ENCODE measurements around the gene EDDM13. TPM values are rescaled to one million over a fixed set of nuclear protein-coding genes. Genes with fewer than 3 reads are reported as not detected.
"Not testable (repeated sequence)": the region's sequence is repeated elsewhere in the genome, so short reads cannot be mapped to it uniquely, and the experiment has no call there.

The EDDM13 gene
- total and polyA plus RNA-seq, 7 experiments from 2014 or later, result 1.3 to 3.0 TPM; not detected in 5

DNA sequence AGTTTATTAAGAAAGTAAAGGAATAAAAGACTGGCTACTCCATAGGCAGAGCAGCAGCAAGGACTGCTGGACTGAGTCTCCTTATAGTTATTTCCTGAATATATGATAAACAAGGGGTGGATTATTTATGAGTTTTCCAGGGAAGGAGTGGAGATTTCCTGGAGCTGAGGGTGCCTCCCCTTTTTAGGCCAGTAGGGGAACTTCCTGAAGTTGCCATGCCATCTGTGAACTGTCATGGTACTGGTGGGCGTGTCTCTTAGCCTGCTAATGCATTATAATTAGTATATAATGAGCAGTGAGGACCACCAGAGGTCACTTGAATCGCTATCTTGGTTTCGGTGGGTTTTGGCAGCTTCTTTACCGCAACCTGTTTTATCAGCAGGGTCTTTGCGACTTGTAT is 28.6 kb downstream of the EDDM13 start:
- Mint-ChIP-seq H3K36me3 (peaks cover 12 to 55% (median 39%) of the 10 kb centered on the region in 5 donors), H3K9me3 (peaks cover 0 to 3% (median 0%) of the 10 kb centered on the region in 11 donors), H3K4me1 (peaks cover 10 to 35% (median 27%) of the 10 kb centered on the region in 7 donors), H3K4me3 (peak overlapping the region in 2 of 10 donors; percentile 21 to 57), H3K27ac (peak overlapping the region in 7 of 9 donors; percentile 17 to 79 (median 39)), H3K27me3 (no peaks in the 10 kb centered on the region)
- ATAC-seq (no peak), DNase-seq (no peak)
- Histone ChIP-seq H3K36me3 (ENCODE audit: control insufficient read depth in 2 of 3, insufficient read depth in 3 of 3, low read length in 3 of 3) (peaks cover 0 to 12% (median 0%) of the 10 kb centered on the region in 3 experiments), H3K4me1 (ENCODE audit: control insufficient read depth in 2 of 2, insufficient read depth in 2 of 2, low read length in 2 of 2) (peaks cover 11 to 16% of the 10 kb centered on the region in 2 donors), H3K27me3 (ENCODE audit: control insufficient read depth in 2 of 2, insufficient read depth in 2 of 2, low read length in 2 of 2) (no peaks in the 10 kb centered on the region), H3K27ac (ENCODE audit: low read depth, low read length) (no peak overlapping the region), H3K4me3 (ENCODE audit: low read length) (no peak overlapping the region), H3K9me3 (ENCODE audit: control insufficient read depth in 2 of 3, low read length in 3 of 3) (no peaks in the 10 kb centered on the region)
- intact Hi-C loops (cut with micrococcal nuclease), result no loop called here
- CTCF ChIA-PET, result no interaction called here
- POLR2A ChIA-PET, result no interaction called here

DNA sequence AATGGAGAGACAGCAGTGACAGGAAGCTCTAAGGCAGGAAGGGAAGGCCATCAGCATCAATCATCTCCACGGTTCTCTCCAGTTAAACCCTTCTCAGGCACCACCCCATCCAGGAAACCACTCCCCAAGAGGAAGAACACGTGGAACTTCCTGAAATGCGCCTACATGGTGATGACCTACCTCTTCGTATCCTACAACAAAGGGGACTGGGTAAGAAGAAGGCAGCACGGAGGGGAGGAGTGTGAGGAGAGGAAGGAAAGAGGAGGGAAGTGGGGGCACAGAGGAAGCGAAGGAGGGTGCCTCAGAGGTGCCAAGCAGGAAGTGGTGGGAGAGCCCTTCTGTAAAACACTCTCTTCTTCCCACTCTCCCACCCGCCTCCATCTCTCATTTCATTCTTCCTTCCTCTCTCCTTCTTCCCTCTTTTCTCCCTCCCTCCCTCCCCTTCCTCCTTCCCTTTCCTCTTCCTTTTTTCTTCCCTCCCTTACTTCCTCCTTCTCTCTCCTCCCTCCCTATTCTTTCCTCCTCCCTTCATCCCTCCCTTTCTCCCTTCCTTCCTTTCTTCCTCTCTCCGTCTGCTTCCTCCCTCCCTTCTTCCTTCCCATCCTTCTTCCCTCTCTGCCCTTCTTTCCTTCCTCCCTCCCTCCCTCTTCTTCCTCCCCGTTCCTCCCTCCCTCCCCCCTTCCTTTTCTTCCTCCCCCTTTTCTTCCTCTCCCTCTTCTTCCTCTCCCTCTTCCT is 29.5 kb downstream of the EDDM13 start:
- Histone ChIP-seq H3K27me3 (ENCODE audit: control insufficient read depth in 2 of 2, insufficient read depth in 2 of 2, low read length in 2 of 2) (no peaks in the 10 kb centered on the region), H3K9me3 (ENCODE audit: control insufficient read depth in 2 of 3, low read length in 3 of 3) (no peaks in the 10 kb centered on the region), H3K36me3 (ENCODE audit: control insufficient read depth in 2 of 3, insufficient read depth in 3 of 3, low read length in 3 of 3) (peaks cover 0 to 11% (median 0%) of the 10 kb centered on the region in 3 experiments), H3K4me1 (ENCODE audit: control insufficient read depth in 2 of 2, insufficient read depth in 2 of 2, low read length in 2 of 2) (peaks cover 11 to 16% of the 10 kb centered on the region in 2 donors), H3K4me3 (ENCODE audit: low read length) (no peak overlapping the region), H3K27ac (ENCODE audit: low read depth, low read length) (no peak overlapping the region)
- peaks cover 0 to 3% (median 0%) of the 10 kb centered on the region in 11 donors for H3K9me3 Mint-ChIP-seq
- peak overlapping the region in 8 of 9 donors; percentile 24 to 79 (median 50) for H3K27ac Mint-ChIP-seq
- peaks cover 10 to 35% (median 27%) of the 10 kb centered on the region in 7 donors for H3K4me1 Mint-ChIP-seq
- CTCF ChIA-PET, result no interaction called here
- POLR2A ChIA-PET, result no interaction called here
- H3K36me3 Mint-ChIP-seq, result peaks cover 7 to 48% (median 30%) of the 10 kb centered on the region in 5 donors
- ATAC-seq (peak; percentile 24), DNase-seq (no peak)
- no peaks in the 10 kb centered on the region for H3K27me3 Mint-ChIP-seq
- intact Hi-C loops (cut with micrococcal nuclease), result no loop called here
- H3K4me3 Mint-ChIP-seq, result peak overlapping the region; percentile 2 to 57 (median 32)

DNA sequence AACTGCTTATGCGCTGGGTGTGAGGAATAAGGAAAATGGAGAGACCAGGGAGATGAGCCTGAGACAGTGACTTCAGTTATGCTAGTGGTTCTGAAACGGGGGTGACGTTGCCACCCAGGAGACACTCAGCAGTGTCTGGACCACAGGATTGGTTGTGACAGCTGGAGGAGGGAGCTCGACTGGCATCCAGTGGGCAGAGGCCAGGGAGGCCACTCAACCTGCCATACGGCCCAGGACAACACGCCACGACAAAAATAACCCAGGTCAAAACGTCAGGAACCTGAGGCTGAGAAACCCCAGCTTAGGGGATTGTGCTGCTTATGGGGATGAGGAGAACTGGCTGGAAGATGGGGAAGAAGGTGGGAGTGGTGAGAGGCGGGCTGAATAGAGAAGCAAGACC is 31.7 kb downstream of the EDDM13 start:
- peaks cover 11 to 16% of the 10 kb centered on the region in 2 donors for H3K4me1 ChIP-seq (ENCODE audit: control insufficient read depth in 2 of 2, insufficient read depth in 2 of 2, low read length in 2 of 2)
- no peak overlapping the region for H3K27ac ChIP-seq (ENCODE audit: low read depth, low read length)
- peak overlapping the region in 4 of 9 donors; percentile 34 to 46 (median 44) for H3K27ac Mint-ChIP-seq
- POLR2A ChIA-PET, result no interaction called here
- H3K4me1 Mint-ChIP-seq, result peaks cover 10 to 35% (median 29%) of the 10 kb centered on the region in 7 donors
- H3K36me3 Mint-ChIP-seq, result peaks cover 14 to 43% (median 29%) of the 10 kb centered on the region in 5 donors
- CTCF ChIA-PET, result no interaction called here
- H3K9me3 Mint-ChIP-seq, result peaks cover 0 to 3% (median 0%) of the 10 kb centered on the region in 11 donors
- peak overlapping the region in 1 of 10 donors; percentile 11 for H3K4me3 Mint-ChIP-seq
- ATAC-seq (no peak), DNase-seq (no peak)
- H3K27me3 Mint-ChIP-seq, result no peaks in the 10 kb centered on the region
- no peak overlapping the region for H3K4me3 ChIP-seq (ENCODE audit: low read length)
- intact Hi-C loops (cut with micrococcal nuclease), result no loop called here
- no peaks in the 10 kb centered on the region for H3K27me3 ChIP-seq (ENCODE audit: control insufficient read depth in 2 of 2, insufficient read depth in 2 of 2, low read length in 2 of 2)
- H3K36me3 ChIP-seq (ENCODE audit: control insufficient read depth in 2 of 3, insufficient read depth in 3 of 3, low read length in 3 of 3), result peaks cover 0 to 11% (median 0%) of the 10 kb centered on the region in 3 experiments
- no peaks in the 10 kb centered on the region for H3K9me3 ChIP-seq (ENCODE audit: control insufficient read depth in 2 of 3, low read length in 3 of 3)

DNA sequence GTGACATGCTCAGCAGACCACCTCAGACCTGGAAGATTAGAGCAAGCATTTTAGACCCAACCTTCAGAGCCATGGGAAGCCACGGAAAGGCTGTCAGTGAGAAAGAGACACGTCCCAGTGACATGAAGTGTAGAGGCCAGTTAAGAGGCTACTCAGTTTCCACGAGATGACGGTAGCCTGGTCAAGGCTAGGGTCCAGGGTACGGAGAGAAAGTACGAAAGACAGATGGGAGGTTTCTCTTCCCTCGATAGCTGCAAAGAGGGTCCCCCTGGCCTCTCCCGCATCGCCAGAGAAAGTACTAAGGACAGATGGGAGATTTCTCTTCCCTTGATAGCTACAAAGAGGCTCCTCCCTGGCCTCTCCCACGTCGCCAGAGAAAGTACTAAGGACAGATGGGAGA is 33.5 kb downstream of the EDDM13 start:
- peaks cover 14 to 40% (median 37%) of the 10 kb centered on the region in 5 donors for H3K36me3 Mint-ChIP-seq
- intact Hi-C loops (cut with micrococcal nuclease), result no loop called here
- ATAC-seq (no peak), DNase-seq (no peak)
- Histone ChIP-seq H3K27me3 (ENCODE audit: control insufficient read depth in 2 of 2, insufficient read depth in 2 of 2, low read length in 2 of 2) (no peaks in the 10 kb centered on the region), H3K4me3 (ENCODE audit: low read length) (no peak overlapping the region), H3K4me1 (ENCODE audit: control insufficient read depth in 2 of 2, insufficient read depth in 2 of 2, low read length in 2 of 2) (peaks cover 11 to 16% of the 10 kb centered on the region in 2 donors), H3K36me3 (ENCODE audit: control insufficient read depth in 2 of 3, insufficient read depth in 3 of 3, low read length in 3 of 3) (peaks cover 0 to 11% (median 0%) of the 10 kb centered on the region in 3 experiments), H3K9me3 (ENCODE audit: control insufficient read depth in 2 of 3, low read length in 3 of 3) (no peaks in the 10 kb centered on the region), H3K27ac (ENCODE audit: low read depth, low read length) (no peak overlapping the region)
- H3K27me3 Mint-ChIP-seq, result no peaks in the 10 kb centered on the region
- ChIA-PET CTCF (no interaction called here), POLR2A (no interaction called here)
- peaks cover 12 to 30% (median 22%) of the 10 kb centered on the region in 7 donors for H3K4me1 Mint-ChIP-seq
- no peak overlapping the region for H3K27ac Mint-ChIP-seq
- peaks cover 0 to 3% (median 0%) of the 10 kb centered on the region in 11 donors for H3K9me3 Mint-ChIP-seq
- H3K4me3 Mint-ChIP-seq, result no peak overlapping the region

DNA sequence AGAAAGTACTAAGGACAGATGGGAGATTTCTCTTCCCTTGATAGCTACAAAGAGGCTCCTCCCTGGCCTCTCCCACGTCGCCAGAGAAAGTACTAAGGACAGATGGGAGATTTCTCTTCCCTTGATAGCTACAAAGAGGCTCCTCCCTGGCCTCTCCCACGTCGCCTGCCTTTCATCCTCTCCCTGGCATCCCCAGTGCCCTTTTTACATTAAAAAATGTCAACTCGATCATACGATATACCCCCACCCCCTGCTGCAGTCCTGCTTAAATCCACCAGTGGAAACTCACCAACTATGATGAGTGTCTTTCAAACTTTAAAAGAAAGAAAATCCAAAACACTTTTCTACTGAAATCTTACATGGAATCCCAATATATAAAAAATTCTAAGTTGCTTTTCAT is 34.5 kb downstream of the EDDM13 start:
- ATAC-seq; H3K9me3 ChIP-seq (ENCODE audit: control insufficient read depth in 2 of 3, low read length in 3 of 3); H3K27me3 Mint-ChIP-seq; CTCF ChIA-PET; DNase-seq; H3K4me1 ChIP-seq (ENCODE audit: control insufficient read depth in 2 of 2, insufficient read depth in 2 of 2, low read length in 2 of 2); H3K27ac ChIP-seq (ENCODE audit: low read depth, low read length); H3K4me3 ChIP-seq (ENCODE audit: low read length); H3K4me3 Mint-ChIP-seq; H3K27me3 ChIP-seq (ENCODE audit: control insufficient read depth in 2 of 2, insufficient read depth in 2 of 2, low read length in 2 of 2); intact Hi-C loops (cut with micrococcal nuclease); H3K27ac Mint-ChIP-seq; POLR2A ChIA-PET; H3K9me3 Mint-ChIP-seq: not testable (repeated sequence)
- H3K36me3 ChIP-seq (ENCODE audit: control insufficient read depth in 2 of 3, insufficient read depth in 3 of 3, low read length in 3 of 3), result peaks cover 0 to 11% (median 0%) of the 10 kb centered on the region in 3 experiments
- peaks cover 17 to 50% (median 40%) of the 10 kb centered on the region in 5 donors for H3K36me3 Mint-ChIP-seq
- peaks cover 7 to 24% (median 16%) of the 10 kb centered on the region in 7 donors for H3K4me1 Mint-ChIP-seq

DNA sequence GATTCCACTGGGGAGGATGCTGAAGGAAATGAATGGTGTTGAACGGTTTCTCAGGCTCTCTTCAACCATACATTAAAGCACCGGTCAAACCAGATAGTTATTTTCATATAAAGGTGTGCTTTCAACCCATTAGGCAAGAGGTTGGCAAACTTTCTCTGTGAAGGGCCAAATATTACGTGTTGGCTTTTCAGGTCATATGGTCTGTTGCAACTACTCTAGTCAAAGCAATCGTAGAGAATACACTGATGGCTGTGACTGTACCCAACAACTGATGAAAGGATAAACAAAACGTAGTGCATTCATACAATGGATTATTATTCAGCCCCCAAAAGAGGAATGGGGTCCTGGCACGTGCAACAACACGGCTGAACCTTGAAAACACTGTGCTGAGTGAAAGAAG is 36.2 kb downstream of the EDDM13 start:
- ChIA-PET CTCF (no interaction called here), POLR2A (no interaction called here)
- H3K4me3 Mint-ChIP-seq, result no peak overlapping the region
- intact Hi-C loops (cut with micrococcal nuclease), result no loop called here
- no peaks in the 10 kb centered on the region for H3K27me3 ChIP-seq (ENCODE audit: control insufficient read depth in 2 of 2, insufficient read depth in 2 of 2, low read length in 2 of 2)
- DNase-seq (no peak), ATAC-seq (no peak)
- no peak overlapping the region for H3K4me3 ChIP-seq (ENCODE audit: low read length)
- H3K9me3 Mint-ChIP-seq, result no peaks in the 10 kb centered on the region
- H3K27ac Mint-ChIP-seq, result peak overlapping the region in 1 of 9 donors; percentile 10
- peaks cover 16 to 33% (median 23%) of the 10 kb centered on the region in 7 donors for H3K4me1 Mint-ChIP-seq
- peaks cover 0 to 3% of the 10 kb centered on the region in 2 donors for H3K4me1 ChIP-seq (ENCODE audit: control insufficient read depth in 2 of 2, insufficient read depth in 2 of 2, low read length in 2 of 2)
- no peaks in the 10 kb centered on the region for H3K27me3 Mint-ChIP-seq
- peaks cover 17 to 48% (median 40%) of the 10 kb centered on the region in 5 donors for H3K36me3 Mint-ChIP-seq
- H3K27ac ChIP-seq (ENCODE audit: low read depth, low read length), result no peak overlapping the region
- no peaks in the 10 kb centered on the region for H3K9me3 ChIP-seq (ENCODE audit: control insufficient read depth in 2 of 3, low read length in 3 of 3)
- peaks cover 0 to 11% (median 0%) of the 10 kb centered on the region in 3 experiments for H3K36me3 ChIP-seq (ENCODE audit: control insufficient read depth in 2 of 3, insufficient read depth in 3 of 3, low read length in 3 of 3)

Measured in naive thymus-derived CD4-positive, alpha-beta T cell (primary cell).